Trophoblast cell (in vitro differentiated cells and primary cell): ENCODE data around the gene CALN1.

Source experiments
- DNase-seq, 2 donors: peaks; one replicate each; pipeline ENCODE4 v3.0.0-alpha.2; 2016
- H2AFZ ChIP-seq: 2 replicates; pipeline ENCODE4 v1.6.1; 2013; ENCODE audit warnings: low read length, moderate library complexity, mild to moderate bottlenecking; ENCODE audit not compliant: insufficient read depth, poor library complexity
- H2AK5ac ChIP-seq: 2 replicates; pipeline ENCODE4 v1.6.1; 2013; ENCODE audit warnings: mild to moderate bottlenecking, low read length
- H2BK120ac ChIP-seq: 2 replicates; pipeline ENCODE4 v1.6.1; 2013; ENCODE audit warnings: low read length, mild to moderate bottlenecking, moderate library complexity; ENCODE audit not compliant: insufficient read depth, poor library complexity
- H2BK12ac ChIP-seq: 2 replicates; pipeline ENCODE4 v1.6.1; 2013; ENCODE audit warnings: mild to moderate bottlenecking, low read length, moderate library complexity
- H2BK5ac ChIP-seq: 2 replicates; pipeline ENCODE4 v1.6.1; 2013; ENCODE audit warnings: low read length, low read depth, moderate library complexity, mild to moderate bottlenecking; ENCODE audit not compliant: poor library complexity
- H3K14ac ChIP-seq: 2 replicates; pipeline ENCODE4 v1.6.1; 2013; ENCODE audit warnings: mild to moderate bottlenecking, low read length
- H3K18ac ChIP-seq: 2 replicates; pipeline ENCODE4 v1.6.1; 2013; ENCODE audit warnings: mild to moderate bottlenecking, low read length
- H3K23ac ChIP-seq: 2 replicates; pipeline ENCODE4 v1.6.1; 2013; ENCODE audit warnings: low read length
- H3K27ac ChIP-seq: 2 replicates; pipeline ENCODE4 v1.5.1; 2013; ENCODE audit warnings: low read depth, mild to moderate bottlenecking, inconsistent platforms, low read length, moderate library complexity
- H3K27me3 ChIP-seq: 2 replicates; pipeline ENCODE4 v1.6.1; 2013; ENCODE audit warnings: inconsistent platforms, mild to moderate bottlenecking, low read length, moderate library complexity; ENCODE audit not compliant: insufficient read depth
- H3K36me3 ChIP-seq, 2 experiments: 1 replicate in 1 of 2; 2 replicates in 1 of 2; pipeline ENCODE4 v1.6.1; 2013; ENCODE audit warnings: low read length in 2 of 2, mild to moderate bottlenecking in 2 of 2, moderate library complexity in 1 of 2; ENCODE audit not compliant: insufficient read depth in 2 of 2, control insufficient read depth in 1 of 2
- H3K4ac ChIP-seq: 2 replicates; pipeline ENCODE4 v1.6.1; 2013; ENCODE audit warnings: low read depth, mild to moderate bottlenecking, low read length, moderate library complexity
- H3K4me1 ChIP-seq, 2 experiments: 1 replicate in 1 of 2; 2 replicates in 1 of 2; pipeline ENCODE4 v1.6.1; 2013; ENCODE audit warnings: low read length in 2 of 2, mild to moderate bottlenecking in 2 of 2, moderate library complexity in 1 of 2; ENCODE audit not compliant: insufficient read depth in 2 of 2, control insufficient read depth in 1 of 2
- H3K4me2 ChIP-seq: 2 replicates; pipeline ENCODE4 v1.6.1; 2013; ENCODE audit warnings: inconsistent platforms, mild to moderate bottlenecking, low read length, moderate library complexity
- H3K4me3 ChIP-seq: 2 replicates; pipeline ENCODE4 v1.5.1; 2013; ENCODE audit warnings: mild to moderate bottlenecking, low read depth, low read length, inconsistent platforms
- H3K79me1 ChIP-seq: one replicate; pipeline ENCODE4 v1.6.1; 2013; ENCODE audit warnings: low read length
- H3K79me2 ChIP-seq: 2 replicates; pipeline ENCODE4 v1.6.1; 2013; ENCODE audit warnings: low read length, mild to moderate bottlenecking; ENCODE audit not compliant: control insufficient read depth, insufficient read depth, poor library complexity
- H3K9ac ChIP-seq: 2 replicates; pipeline ENCODE4 v1.6.1; 2013; ENCODE audit warnings: mild to moderate bottlenecking, low read length
- H3K9me3 ChIP-seq: 2 replicates; pipeline ENCODE4 v1.6.1; 2013; ENCODE audit warnings: low read depth, mild to moderate bottlenecking, control low read depth, inconsistent platforms, low read length; ENCODE audit not compliant: insufficient read depth
- H4K12ac ChIP-seq: 2 replicates; pipeline ENCODE4 v1.6.1; 2013; ENCODE audit warnings: low read depth, mild to moderate bottlenecking, low read length, moderate library complexity
- H4K8ac ChIP-seq: 2 replicates; pipeline ENCODE4 v1.6.1; 2013; ENCODE audit warnings: low read depth, mild to moderate bottlenecking, low read length, moderate library complexity
- H4K91ac ChIP-seq: one replicate; pipeline ENCODE4 v1.6.1; 2013; ENCODE audit warnings: low read depth, mild to moderate bottlenecking, low read length, moderate library complexity
- WGBS: extraction: QIAGEN DNeasy Blood & Tissue Kit; methylation state at CpG from one replicate; pipeline ENCODE4 v1.1.7; 2013; ENCODE audit warnings: missing lambda C conversion rate; ENCODE audit not compliant: insufficient read length, insufficient coverage; ENCODE audit errors: extremely low coverage; 5-methylcytosine and 5-hydroxymethylcytosine counted together

CALN1 gene

GRCh38 chr7:72099784-72100183, 312.4 kb downstream of the CALN1 start:
- no peaks in the 10 kb centered on the region for H3K79me2 ChIP-seq
- no peak overlapping the region for H3K4me2 ChIP-seq
- no peak overlapping the region for H4K12ac ChIP-seq
- H4K8ac ChIP-seq: no peak overlapping the region
- WGBS: no CpG with 5 or more reads among the region's 6 CpGs
- H3K36me3 ChIP-seq: no peaks in the 10 kb centered on the region
- no peaks in the 10 kb centered on the region for H3K27me3 ChIP-seq
- H3K4ac ChIP-seq: no peak overlapping the region
- H4K91ac ChIP-seq: no peak overlapping the region
- no peaks in the 10 kb centered on the region for H3K4me1 ChIP-seq
- no peak overlapping the region for H3K9ac ChIP-seq
- no peak overlapping the region for H2AK5ac ChIP-seq
- no peak overlapping the region for H3K23ac ChIP-seq
- no peak overlapping the region for H2BK12ac ChIP-seq
- H2BK5ac ChIP-seq: no peak overlapping the region
- H3K79me1 ChIP-seq: no peaks in the 10 kb centered on the region
- H3K27ac ChIP-seq: no peak overlapping the region
- no peak overlapping the region for H3K18ac ChIP-seq
- H3K14ac ChIP-seq: no peak overlapping the region
- H2AFZ ChIP-seq: no peak overlapping the region
- H2BK120ac ChIP-seq: no peak overlapping the region
- no peaks in the 10 kb centered on the region for H3K9me3 ChIP-seq
- DNase-seq: no peak
- H3K4me3 ChIP-seq: no peak overlapping the region

- Histone ChIP-seq H3K27me3 (no peaks in the 10 kb centered on the region), H3K27ac (no peak overlapping the region), H2AK5ac (no peak overlapping the region), H4K91ac (no peak overlapping the region), H3K4me2 (no peak overlapping the region), H4K12ac (no peak overlapping the region), H3K23ac (no peak overlapping the region), H3K79me2 (no peaks in the 10 kb centered on the region), H2BK120ac (no peak overlapping the region), H3K9me3 (no peaks in the 10 kb centered on the region), H3K79me1 (no peaks in the 10 kb centered on the region), H3K4me3 (no peak overlapping the region), H3K9ac (no peak overlapping the region), H3K14ac (no peak overlapping the region), H3K4ac (no peak overlapping the region), H2BK12ac (no peak overlapping the region), H2AFZ (no peak overlapping the region), H3K4me1 (no peaks in the 10 kb centered on the region), H2BK5ac (no peak overlapping the region), H4K8ac (no peak overlapping the region), H3K18ac (no peak overlapping the region), H3K36me3 (no peaks in the 10 kb centered on the region)
- DNase-seq: no peak
- WGBS: no CpG with 5 or more reads among the region's 16 CpGs
Measured at GRCh38 chr7:72098807-72099580, 313.1 kb downstream of the CALN1 start.

GRCh38 chr7:72097226-72097625, 314.9 kb downstream of the CALN1 start:
- Histone ChIP-seq H3K9ac (no peak overlapping the region), H4K12ac (no peak overlapping the region), H3K36me3 (no peaks in the 10 kb centered on the region), H4K8ac (no peak overlapping the region), H2BK5ac (no peak overlapping the region), H3K4me2 (no peak overlapping the region), H2AK5ac (no peak overlapping the region), H3K4me3 (no peak overlapping the region), H3K27me3 (no peaks in the 10 kb centered on the region), H3K79me2 (no peaks in the 10 kb centered on the region), H3K14ac (no peak overlapping the region), H2BK120ac (no peak overlapping the region), H3K27ac (no peak overlapping the region), H3K79me1 (no peaks in the 10 kb centered on the region), H3K4ac (no peak overlapping the region), H4K91ac (no peak overlapping the region), H3K23ac (no peak overlapping the region), H3K18ac (no peak overlapping the region), H3K9me3 (no peaks in the 10 kb centered on the region), H2AFZ (no peak overlapping the region), H3K4me1 (no peaks in the 10 kb centered on the region), H2BK12ac (no peak overlapping the region)
- WGBS: no CpG with 5 or more reads among the region's 3 CpGs
- no peak for DNase-seq

- Histone ChIP-seq H3K4me2 (no peak overlapping the region), H2BK120ac (no peak overlapping the region), H3K4me1 (no peaks in the 10 kb centered on the region), H3K36me3 (no peaks in the 10 kb centered on the region), H3K23ac (no peak overlapping the region), H4K12ac (no peak overlapping the region), H3K27ac (no peak overlapping the region), H4K91ac (no peak overlapping the region), H3K79me1 (no peaks in the 10 kb centered on the region), H3K14ac (no peak overlapping the region), H2AK5ac (no peak overlapping the region), H3K79me2 (no peaks in the 10 kb centered on the region), H2AFZ (no peak overlapping the region), H3K18ac (no peak overlapping the region), H3K27me3 (no peaks in the 10 kb centered on the region), H4K8ac (no peak overlapping the region), H2BK12ac (no peak overlapping the region), H3K4me3 (no peak overlapping the region), H3K9ac (no peak overlapping the region), H3K9me3 (no peaks in the 10 kb centered on the region), H2BK5ac (no peak overlapping the region), H3K4ac (no peak overlapping the region)
- DNase-seq: no peak
- WGBS: no CpG with 5 or more reads among the region's 5 CpGs
Measured at GRCh38 chr7:72092769-72093168, 319.4 kb downstream of the CALN1 start.
